Kidney epithelial cell (primary cell): ENCODE measurements around the gene PRR5. TPM values are rescaled to one million over a fixed set of nuclear protein-coding genes. Genes with fewer than 3 reads are reported as not detected.

ENCODE experiments used
- DNase-seq: peaks from one replicate; pipeline ENCODE4 v3.0.0-alpha.2; 2010; ENCODE audit warnings: low read depth
- H3K27me3 ChIP-seq: 2 replicates; pipeline ENCODE4 v1.6.0; 2011; ENCODE audit warnings: low read length; ENCODE audit not compliant: control insufficient read depth, insufficient read depth
- H3K36me3 ChIP-seq: 2 replicates; pipeline ENCODE4 v1.5.1; 2011; ENCODE audit warnings: low read length; ENCODE audit not compliant: control insufficient read depth, insufficient read depth
- H3K4me3 ChIP-seq: 2 replicates; pipeline ENCODE4 v1.5.1; 2011; ENCODE audit warnings: low read depth, mild to moderate bottlenecking, control low read depth, low read length
- total RNA-seq: library from RNA; depleted of rRNA; stranded (reverse); fragments of >200 nt; gene quantifications from 2 replicates; pipeline ENCODE4 v1.2.3, GENCODE V29; 2015
- TF ChIP-seq, protein P1 (sequence below): IDR thresholded peaks from 2 replicates; pipeline ENCODE4 v1.5.1; 2011; ENCODE audit warnings: mild to moderate bottlenecking, moderate library complexity, low read length, control low read depth, inconsistent platforms; ENCODE audit not compliant: insufficient read depth, poor library complexity, severe bottlenecking

Gene PRR5
- total RNA-seq, 1 donor from 2014 or later, result 14.3 TPM

DNA sequence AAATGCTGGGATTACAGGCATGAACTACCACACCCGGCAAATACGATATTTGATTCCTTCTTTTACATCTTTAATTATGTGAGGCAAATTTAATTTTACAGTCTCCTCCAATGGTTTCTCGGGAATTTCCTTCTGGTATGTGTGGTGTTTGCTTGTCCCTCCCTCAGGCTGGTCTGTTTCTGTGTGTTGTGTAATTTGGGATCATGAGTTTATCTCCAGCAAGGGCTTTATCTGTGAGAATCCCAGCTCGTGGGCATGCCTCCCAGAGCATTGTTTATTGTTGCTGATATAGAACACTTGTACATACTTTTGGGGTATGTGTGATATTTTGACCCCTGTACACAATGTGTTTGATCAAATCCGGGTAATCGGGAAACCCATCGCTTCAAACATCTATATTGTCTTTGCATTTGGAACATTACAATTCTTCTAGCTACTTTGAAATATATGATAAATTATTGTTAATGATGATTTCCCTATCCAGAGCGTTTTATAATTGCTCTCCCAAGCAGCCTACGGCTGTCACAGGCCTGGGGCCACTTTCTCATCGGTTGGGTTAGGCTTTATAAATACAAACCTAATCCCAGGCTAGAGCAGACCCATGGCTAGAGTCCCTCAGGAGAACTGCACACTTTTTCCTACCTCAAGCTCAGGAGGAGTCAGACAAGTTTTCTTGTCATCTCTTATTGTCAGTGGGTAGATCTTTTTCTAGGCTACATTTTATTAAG is 15.0 kb upstream of the PRR5 start:
- TF ChIP-seq, protein P1, sequence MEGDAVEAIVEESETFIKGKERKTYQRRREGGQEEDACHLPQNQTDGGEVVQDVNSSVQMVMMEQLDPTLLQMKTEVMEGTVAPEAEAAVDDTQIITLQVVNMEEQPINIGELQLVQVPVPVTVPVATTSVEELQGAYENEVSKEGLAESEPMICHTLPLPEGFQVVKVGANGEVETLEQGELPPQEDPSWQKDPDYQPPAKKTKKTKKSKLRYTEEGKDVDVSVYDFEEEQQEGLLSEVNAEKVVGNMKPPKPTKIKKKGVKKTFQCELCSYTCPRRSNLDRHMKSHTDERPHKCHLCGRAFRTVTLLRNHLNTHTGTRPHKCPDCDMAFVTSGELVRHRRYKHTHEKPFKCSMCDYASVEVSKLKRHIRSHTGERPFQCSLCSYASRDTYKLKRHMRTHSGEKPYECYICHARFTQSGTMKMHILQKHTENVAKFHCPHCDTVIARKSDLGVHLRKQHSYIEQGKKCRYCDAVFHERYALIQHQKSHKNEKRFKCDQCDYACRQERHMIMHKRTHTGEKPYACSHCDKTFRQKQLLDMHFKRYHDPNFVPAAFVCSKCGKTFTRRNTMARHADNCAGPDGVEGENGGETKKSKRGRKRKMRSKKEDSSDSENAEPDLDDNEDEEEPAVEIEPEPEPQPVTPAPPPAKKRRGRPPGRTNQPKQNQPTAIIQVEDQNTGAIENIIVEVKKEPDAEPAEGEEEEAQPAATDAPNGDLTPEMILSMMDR, result no peak
- Histone ChIP-seq H3K27me3 (no peaks in the 10 kb centered on the region), H3K36me3 (no peaks in the 10 kb centered on the region), H3K4me3 (no peak overlapping the region)
- DNase-seq, result no peak

DNA sequence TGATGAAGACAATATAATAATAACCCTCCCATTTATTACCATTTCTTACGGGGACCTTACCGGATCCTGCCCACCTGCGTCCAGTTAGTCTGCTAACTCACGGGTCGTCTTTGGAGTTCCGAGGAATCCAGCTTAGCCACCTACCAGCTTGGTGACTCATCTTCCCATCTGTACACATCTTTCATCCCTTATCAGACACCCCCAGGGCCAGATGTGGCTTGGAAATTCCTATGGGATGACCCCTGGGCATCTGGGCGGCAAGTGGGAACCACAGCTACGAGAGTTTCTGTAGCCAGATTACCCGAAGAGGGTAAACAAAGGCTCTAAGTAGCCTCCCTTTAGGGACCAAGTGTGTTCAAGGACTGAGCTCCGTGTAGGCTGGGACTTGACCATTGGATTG is 12.8 kb upstream of the PRR5 start:
- TF ChIP-seq, protein P1, result no peak
- no peaks in the 10 kb centered on the region for H3K36me3 ChIP-seq
- DNase-seq, result no peak
- no peaks in the 10 kb centered on the region for H3K27me3 ChIP-seq
- H3K4me3 ChIP-seq, result no peak overlapping the region

DNA sequence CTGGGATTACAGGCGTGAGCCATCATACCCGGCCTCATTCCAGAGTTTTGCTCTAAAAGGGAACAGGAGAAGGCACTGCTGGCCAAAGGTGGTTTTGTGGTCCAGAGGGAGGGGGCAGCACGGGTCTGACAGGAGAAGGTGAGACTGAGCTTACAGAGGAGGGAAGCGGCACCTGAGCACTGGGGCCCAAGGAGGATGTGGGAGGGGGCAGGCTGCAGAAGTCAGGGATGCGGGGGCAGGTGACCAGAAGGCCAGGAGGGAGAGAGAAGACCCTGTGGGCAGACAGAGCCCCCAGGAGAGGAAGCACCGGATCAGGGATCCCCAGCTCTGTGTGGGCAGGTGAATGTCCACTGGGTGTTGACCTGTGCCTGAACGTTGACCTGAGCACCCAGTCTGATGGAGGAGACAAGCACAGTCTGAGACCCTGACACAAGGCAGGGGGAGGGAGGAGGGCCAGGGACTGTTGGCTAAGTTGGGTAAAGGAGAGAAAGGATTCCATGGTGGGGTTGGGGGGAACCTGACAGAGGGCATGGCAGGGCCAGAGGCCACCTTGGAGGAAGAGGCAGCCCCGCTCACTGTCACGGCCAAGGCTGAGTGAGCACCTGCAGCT is 12.0 kb upstream of the PRR5 start:
- Histone ChIP-seq H3K27me3 (no peaks in the 10 kb centered on the region), H3K36me3 (no peaks in the 10 kb centered on the region), H3K4me3 (no peak overlapping the region)
- no peak for DNase-seq
- TF ChIP-seq, protein P1, result no peak

DNA sequence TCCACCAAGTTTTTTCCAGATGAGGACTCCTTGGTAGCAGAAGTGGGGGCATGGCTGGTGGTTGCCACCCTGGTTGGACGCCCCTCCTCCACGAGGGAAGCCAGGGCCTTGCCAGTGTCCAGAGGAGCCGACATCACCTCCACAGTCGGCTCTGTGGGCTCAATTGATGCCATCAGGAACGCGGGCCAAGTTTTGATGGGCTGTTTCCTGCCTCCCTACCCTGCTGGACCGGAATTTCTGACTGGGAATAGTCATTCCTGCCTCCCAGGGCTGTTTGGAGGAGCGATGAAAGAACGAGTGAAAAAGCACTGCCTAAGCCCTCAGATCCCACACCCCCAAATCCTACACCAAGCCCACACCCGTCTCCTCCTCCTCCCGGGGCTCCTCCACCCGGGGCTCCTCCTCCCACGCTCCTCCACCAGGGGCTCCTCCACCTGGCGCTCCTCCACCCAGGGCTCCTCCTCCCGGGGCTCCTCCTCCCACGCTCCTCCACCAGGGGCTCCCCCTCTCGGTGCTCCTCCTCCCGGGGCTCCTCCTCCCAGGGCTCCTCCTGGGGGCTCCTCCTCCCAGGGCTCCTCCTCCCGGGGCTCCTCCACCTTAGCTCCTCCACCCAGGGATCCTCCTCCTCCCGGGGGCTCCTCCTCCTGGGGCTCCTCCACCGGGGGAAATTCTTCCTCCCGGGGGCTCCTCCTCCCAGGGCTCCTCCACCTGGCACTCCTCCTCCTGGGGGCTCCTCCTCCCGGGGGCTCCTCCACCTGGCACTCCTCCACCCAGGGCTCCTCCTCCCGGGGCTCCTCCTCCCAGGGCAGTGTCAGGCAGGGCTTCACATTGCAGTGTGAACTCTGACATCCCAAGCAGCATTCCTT is 10.0 kb upstream of the PRR5 start:
- DNase-seq, result no peak
- Histone ChIP-seq H3K36me3 (no peaks in the 10 kb centered on the region), H3K4me3 (no peak overlapping the region), H3K27me3 (no peaks in the 10 kb centered on the region)
- TF ChIP-seq, protein P1, result no peak

DNA sequence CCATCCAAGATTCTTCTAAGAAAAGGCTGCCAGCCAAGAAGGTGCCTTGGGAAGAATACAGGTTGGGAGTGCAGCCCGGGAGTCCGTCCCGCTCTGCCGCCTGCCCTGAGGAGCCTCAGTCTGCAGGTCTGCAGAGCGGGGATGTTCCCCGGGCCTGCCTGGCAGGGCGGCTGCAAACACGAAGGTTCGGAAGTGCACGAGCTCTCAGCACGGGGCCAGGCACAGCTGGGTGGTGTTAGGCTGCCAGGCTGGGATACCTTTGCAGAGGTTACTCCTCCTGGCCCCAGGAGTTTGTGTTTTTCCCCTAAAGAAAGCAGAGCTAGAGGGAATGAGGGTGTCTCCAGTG is 9.4 kb upstream of the PRR5 start:
- H3K36me3 ChIP-seq, result no peaks in the 10 kb centered on the region
- DNase-seq, result no peak
- TF ChIP-seq, protein P1, result no peak
- no peak overlapping the region for H3K4me3 ChIP-seq
- H3K27me3 ChIP-seq, result no peaks in the 10 kb centered on the region
